Right renal cortex interstitium (tissue), 3 donors: ENCODE data around the gene MILR1. TPM values are rescaled to one million over a fixed set of nuclear protein-coding genes. Genes with fewer than 3 reads are reported as not detected.
"Not testable (repeated sequence)": the region's sequence is repeated elsewhere in the genome, so short reads cannot be mapped to it uniquely, and the experiment has no call there.

Experiments used
- DNase-seq, 3 donors: peaks; one replicate each; pipeline ENCODE4 v3.0.0-alpha.2; 2013; ENCODE audit warnings: low read depth in 3 of 3, low spot score in 2 of 3
- polyA plus RNA-seq, 3 donors: library from polyadenylated mRNA; unstranded; fragments of 120-200 nt; gene quantifications; one replicate each; pipeline ENCODE4 v1.2.1, GENCODE V29; 2013; ENCODE audit not compliant: insufficient read length in 3 of 3

The MILR1 gene
- polyA plus RNA-seq, 3 donors: 1.7 to 3.3 (median 3.2) TPM

DNA sequence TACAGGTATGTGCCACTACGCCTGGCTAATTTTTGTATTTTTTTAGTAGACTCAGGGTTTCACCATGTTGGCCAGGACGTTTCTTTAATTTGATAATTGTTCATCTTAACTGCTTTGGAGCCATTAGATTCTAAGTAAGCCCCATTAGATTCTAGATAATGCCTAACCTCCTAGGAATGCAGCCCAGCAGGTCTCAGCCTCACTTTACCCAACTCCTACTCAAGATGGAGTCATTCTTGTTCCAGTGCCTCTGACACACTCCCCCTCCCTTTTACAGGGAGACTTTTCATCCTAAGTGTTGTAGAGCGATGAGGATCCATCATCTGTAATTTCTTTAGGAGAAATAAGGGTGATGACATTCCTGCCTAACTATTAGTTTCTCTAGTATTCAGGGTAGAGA is 23.7 kb upstream of the MILR1 start:
- DNase-seq: no peak

DNA sequence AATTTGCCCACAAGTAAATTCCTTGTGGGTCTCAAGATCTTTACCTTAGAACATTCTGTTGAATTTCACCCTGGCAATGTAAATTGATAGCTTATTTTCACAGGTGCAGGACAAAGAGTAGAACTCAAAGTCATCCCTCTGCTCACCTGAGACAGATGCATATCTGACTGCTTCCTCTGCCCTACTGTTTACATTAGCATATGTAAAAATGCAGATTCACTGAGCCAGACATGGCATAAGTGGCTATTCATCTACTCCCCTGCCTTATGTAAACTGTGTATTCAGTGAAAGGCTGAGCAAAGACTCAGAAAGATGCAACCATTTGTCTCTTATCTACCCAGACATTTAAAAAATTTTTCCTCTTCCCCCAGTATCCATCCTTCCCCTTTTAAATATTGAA is 22.3 kb upstream of the MILR1 start:
- no peak for DNase-seq

DNA sequence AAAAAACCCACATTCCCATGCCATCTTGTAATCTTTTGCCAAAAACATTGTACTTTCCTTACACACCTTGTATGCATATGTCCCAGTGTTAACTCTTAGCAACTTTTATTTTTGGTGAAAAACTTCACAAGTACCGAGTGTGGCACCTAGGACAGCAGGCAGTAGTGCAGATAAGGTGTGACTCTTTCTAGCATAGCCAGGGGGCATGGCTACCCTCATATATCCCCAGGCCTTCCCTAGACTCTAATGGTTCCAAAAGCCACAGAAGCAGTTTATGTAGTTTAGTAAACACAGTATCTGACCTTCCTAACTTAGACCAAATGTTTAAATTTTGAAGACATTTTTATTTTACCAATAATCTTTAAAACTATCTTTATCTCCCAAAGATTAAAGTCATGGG is 20.5 kb upstream of the MILR1 start:
- DNase-seq: no peak

DNA sequence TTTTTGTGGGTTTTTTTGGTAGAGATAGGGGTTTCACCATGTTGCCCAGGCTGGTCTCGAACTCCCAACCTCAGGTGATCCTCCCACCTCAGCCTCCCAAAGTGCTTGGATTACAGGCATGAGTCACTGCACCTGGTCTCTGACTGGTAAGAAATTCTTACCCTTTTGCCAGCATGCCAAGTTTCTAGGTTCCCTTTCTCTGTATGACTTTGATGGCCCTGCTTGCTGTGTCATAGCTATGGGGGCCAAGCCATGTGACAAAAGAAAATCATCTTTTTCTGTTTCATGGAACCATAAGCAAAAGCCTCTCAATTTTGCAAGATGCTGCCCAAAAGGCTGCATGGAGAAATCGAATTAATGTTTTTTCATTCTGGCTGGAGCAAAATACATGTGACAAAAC is 18.9 kb upstream of the MILR1 start:
- DNase-seq: not testable (repeated sequence)

DNA sequence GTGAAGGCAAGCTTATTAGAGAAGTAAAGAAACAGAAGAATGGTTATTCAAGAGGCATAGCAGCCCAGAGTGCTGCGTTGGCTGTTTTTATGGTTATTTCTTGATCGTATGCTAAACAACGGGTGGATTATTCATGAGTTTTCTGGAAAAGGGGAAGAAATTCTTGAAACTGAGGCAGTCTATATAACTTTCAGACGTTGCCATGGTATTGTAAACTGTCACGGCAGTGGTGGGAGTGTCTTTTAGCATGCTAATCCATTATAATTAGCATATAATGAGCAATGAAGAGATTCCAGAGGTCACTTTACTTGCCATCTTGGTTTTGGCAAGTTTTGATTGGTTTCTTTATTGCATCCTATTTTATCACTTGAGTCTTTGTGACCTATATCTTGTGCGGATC is 17.4 kb upstream of the MILR1 start:
- no peak for DNase-seq

DNA sequence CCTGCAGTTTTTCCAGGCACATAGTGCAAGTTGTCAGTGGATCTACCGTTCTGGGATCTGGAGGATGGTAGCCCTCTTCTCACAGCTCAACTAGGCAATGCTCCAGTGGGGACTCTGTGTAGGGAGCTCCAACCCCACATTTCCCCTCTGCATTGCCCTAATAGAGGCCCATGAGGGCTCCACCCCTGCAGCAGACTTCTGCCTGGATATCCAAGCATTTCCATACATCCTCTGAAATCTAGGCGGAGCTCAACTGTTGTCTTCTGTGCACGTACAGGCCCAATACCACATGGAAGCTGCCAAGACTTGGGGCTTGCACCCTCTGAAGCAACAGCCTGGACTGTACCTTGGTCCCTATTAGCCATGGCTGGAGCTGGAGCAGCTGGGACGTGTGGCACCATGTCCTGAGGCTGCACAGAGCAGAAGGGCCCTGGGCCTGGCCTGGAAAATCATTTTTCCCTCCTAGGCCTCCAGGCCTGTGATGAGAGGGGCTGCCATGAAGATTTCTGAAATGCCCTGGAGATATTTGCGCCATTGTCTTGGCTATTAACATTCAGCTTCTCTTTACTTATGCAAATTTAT is 10.9 kb upstream of the MILR1 start:
- no peak for DNase-seq

DNA sequence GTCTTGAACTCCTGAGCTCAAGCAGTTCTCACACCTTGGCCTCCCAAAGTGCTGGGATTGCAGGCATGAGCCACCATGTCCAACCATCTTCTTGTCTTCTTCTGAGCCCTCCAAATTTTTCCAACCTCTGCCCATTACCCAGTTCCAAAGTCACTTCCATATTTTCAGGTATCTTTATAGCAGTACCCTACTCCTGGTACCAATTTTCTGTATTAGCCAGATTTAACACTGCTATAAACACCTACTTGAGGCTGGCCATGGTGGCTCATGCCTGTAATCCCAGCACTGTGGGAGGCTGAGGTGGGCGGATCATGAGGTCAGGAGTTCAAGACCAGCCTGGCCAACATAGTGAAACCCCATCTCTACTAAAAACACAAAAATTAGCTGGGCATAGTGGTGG is 9.4 kb upstream of the MILR1 start:
- DNase-seq: not testable (repeated sequence)

DNA sequence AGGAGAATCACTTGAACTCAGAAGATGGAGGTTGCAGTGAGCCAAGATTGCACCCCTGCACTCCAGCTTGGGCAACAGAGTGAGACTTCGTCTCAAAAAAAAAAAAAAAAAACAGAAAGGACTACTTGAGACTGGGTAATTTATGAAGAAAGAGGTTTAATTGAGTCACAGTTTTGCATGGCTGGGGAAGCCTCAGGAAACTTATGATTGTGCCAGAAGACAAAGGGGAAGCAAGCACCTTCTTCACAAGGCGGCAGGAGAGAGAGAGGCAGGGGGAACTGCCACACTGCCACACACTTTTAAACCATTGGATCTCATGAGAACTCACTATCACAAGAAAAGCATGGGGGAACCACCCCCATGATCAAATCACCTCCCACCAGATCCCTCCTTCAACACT is 9.0 kb upstream of the MILR1 start:
- no peak for DNase-seq

DNA sequence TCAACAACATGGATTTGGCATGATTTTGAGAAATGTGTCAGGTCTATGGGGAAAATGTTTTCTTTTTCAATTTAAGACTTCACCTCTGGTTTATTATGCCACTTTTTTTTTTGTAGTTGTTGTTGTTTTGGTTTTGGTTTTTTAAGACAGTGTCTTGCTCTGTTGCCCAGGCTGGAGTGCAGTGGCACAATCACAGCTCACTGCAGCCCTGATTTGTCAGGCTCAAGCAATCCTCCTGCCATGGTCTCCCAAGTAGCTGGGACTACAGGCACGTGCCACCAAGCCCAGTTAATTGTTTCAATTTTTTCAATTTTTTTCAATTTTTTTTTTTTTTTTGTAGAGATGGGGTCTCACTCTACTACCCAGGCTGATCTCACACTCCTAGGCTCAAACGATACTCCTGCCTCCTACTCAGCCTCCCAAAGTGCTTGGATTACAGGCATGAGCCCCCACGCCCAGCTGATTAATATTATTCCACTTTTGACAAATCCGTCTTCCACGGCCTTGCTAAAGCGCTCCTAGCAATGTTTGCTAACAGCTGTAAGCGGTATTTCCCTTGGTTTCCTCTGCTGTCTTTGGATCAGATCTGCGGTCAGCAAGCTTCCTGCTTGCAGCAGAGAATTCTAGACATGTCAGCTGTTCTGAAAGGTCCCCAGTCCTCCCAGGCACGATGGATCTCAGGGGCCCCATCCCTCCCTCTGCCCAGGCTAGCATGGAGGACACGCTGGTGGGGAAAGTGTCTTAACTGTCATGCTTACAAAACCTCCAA is 7.0 kb upstream of the MILR1 start:
- DNase-seq: no peak

DNA sequence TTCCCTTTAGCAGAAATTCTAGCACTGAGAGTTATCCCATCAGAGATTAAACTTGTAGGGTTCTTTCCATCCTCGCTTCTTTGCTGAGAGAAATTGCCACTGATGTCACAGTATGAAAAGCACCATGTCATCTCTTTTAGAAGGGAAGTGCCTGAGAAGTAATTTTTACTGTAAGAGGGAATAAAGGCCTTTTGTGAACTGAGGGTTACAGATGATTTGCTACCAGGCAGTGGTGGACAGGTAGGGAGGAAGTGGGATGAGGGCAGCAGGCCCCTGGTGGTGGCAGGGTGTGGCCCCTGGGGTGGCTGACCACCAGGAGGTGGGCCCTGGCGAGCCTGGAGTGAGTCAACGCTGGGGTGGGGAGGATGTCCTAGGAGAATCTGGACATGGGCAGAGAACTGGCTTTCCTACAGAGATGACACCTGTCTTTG is 6.4 kb upstream of the MILR1 start:
- no peak for DNase-seq

DNA sequence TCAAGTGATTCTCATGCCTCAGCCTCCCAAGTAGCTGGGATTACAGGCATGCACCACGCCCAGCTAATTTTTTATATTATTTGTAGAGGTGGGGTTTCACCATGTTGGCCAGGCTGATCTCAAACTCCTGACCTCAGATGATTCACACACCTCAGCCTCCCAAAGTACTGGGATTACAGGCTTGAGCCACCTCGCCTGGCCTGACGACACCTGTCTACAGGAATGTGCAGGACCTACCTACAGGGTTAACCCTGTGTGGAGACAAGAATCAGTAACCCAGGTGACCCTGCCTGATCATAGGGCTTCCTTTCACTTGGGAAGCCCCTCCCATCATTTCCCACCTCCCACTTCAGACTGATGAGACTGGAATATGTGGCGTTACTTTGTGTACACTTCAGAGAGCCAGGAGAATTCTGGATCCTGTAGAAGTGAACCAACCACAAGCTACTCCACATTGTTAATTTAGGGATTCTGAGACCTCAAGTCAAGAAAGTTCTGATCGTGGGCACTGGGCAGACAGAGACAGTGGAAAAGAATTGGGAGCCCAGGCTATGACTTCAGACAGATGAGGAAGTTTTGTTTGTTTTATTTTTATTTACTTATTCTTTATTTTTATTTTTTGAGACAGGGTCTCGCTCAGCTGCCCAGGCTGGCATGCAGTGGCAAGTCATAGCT is 5.7 kb upstream of the MILR1 start:
- no peak for DNase-seq

DNA sequence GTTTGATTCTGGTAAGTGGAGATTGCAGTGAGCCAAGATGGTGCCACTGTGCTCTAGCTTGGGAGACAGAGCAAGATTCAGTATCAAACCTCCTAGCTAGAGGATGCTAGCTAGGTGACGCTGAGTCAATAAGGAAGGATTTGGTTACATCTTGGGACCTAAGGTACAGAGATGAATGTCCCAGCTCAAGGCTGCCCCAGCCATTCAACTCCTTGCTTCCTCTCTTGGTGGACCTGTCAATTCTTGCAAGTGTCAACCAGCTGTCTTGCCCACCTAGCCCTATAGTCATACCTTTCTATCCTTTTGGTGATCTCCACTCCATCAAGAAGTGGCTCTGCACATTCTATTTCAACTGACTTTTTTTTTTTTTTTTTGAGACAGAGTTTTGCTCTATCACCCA is 1.4 kb upstream of the MILR1 start:
- DNase-seq: no peak

DNA sequence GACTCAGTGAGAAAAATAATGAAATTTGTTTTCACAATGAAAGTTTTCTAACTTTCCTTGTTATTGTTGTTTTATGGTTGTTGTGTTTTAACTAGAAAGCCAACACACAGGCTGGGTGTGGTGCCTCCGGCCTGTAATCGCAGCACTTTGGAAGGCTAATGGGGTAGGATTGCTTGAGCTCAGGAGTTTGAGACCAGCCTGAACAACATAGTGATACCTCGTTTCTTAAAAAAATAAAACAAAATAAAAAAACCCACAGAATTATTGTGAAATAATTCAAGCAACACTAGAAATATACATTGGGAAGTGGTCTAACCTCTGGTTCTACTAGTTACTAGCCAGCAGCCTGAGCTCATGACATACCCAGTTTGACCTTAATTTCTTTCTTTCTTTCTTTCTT is 630 bp downstream of the MILR1 start:
- no peak for DNase-seq

DNA sequence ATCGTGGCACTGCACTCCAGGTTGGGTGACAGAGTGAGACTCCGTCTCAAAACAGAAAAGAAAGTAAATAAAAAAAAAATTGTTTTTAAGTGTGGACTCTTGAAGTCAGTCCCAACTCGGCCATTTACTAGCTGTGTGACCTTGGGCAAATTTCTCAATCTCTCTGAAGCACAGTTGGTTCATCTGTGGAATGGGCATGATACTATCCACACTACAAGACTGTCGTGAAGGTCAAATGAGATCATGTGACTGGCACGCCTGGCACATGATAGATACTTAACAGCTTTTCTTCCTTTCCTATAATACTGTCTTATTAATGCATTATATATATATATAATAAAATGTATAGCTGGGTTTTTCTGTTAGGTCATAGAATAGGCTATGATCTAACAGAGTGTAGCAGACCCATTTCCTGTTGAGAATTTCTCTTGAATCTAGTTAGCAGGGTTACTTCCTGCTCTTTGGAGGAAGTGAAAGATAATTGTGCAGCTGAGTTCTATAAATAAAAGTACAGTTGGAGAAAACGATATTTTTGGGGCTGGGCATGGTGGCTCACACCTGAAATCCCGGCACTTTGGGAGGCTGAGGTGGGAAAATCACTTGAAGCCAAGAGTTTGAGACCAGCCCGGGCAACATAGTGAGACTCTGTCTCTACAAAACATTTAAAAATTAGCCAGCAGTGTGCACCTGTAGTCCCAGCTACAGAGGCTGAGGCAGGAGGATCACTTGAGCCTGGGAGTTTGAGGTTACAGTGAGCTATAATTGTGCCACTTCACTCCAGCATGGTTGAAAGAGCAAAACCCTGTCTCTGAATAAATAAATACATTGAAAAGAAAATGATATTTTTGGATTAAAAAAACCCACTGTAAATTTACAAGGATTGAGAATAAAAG is 7.3 kb downstream of the MILR1 start:
- no peak for DNase-seq

DNA sequence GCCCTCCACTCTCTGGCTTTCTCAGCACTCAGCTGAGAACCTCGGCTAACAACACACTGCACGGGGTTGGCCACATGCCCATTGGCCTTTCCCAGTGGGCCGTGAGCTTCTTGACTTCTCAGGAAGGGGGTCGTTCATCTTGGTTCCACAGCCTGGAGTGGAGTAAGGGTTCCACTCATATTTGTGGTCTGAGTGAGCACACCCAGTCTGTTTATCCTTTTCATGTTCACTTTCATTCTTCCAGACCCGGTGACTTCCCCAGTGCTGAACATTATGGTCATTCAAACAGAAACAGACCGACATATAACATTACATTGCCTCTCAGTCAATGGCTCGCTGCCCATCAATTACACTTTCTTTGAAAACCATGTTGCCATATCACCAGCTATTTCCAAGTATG is 8.2 kb downstream of the MILR1 start:
- DNase-seq: no peak

DNA sequence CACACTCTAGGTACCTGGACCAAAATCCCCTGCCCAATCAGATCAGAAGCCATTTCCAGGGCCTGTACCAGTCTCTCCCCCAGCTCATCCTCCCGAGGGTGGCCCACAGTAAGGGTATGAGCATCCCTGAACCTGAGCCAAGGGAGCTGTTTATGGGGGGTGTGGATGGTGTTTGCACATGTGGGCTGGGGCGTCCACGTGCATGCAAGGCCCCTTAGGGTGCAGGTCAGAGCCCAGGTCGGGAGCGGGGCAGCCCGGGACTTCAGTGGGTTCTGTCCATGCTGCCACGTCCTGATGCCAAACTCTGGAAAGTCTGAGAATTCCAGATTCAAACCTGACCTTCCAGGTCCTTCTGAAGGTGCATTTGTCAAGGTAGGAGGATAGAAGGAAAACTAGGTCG is 9.8 kb downstream of the MILR1 start:
- no peak for DNase-seq

DNA sequence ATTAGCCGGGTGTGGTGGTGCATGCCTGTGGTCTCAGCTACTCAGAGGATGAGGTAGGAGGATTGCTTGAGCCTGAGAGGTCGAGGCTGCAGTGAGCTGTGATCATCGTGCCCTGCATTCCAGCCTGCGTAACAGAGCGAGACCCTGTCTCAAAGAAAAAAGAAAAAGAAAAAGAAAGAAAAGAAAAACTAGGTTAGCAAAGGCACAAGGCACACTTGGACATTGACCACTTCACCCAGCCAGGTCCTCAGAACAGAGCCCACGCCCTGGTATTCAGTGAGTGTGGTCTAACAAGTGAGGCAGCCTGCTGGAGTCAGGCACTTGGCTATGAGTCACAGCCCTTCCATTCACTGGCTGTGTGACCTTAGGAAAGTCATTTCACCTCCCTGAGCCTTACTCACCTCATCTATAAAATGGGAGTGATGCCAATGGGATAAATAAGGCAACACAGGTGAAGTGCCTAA is 10.4 kb downstream of the MILR1 start:
- DNase-seq: no peak

DNA sequence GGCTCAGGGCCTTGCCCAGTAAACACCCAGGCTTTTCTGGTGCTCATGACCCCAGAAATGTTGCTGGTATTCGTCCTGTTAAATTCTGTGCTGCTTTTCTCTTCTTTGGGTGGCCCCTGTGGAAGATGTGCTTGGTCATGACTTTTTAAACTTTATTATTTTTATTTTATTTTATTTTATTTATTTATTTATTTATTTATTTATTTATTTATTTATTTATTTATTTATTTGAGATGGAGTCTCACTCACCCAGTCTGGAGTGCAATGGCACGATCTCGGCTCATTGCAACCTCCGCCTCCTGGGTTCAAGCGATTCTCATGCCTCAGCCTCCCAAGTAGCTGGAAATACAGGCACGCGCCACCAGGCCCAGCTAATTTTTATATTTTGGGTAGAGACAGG is 10.9 kb downstream of the MILR1 start:
- not testable (repeated sequence) for DNase-seq

DNA sequence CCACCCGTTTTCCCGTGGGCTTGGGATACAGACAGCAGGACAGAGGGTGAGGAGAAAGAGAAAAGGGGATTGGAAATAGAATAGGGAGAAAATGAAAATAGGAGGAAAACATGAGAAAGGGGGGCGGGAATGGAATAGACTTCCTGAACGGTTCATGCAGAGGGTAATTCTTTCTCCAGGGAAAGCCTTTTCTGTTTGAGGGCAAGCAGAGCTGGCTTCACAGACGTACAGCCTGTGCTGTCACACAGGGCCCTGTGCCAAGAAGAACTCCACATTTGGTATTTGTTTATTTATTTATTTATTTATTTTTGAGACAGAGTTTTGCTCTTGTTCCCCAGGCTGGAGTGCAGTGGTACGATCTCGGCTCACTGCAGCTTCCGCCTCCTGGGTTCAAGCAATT is 12.0 kb downstream of the MILR1 start:
- peak in 1 of 3 donors; percentile 4 for DNase-seq

DNA sequence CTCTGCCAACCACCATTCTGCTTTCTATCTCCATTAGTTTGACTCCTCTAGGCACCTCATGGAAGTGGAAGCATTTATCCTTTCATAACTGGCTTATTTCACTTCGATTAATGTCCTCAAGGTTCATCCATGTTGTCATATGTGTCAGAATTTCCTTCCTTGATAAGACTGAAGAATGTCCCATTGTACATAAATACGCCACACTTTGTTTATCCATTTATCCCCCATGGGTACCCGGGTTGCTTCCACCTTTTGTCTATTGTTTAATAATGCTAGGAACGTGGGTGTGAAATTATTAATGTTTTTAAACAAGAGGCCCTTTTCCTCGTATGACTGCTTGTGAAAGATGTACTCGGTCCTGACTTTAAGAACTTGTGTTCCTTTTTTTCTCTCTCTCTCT is 12.9 kb downstream of the MILR1 start:
- DNase-seq: no peak
